DMS 273 (cell line): ENCODE results near the gene SEZ6L.

Source experiments
- DNase-seq: peaks from one replicate; lab custom pipeline; 2025; ENCODE audit not compliant: unreplicated experiment; lab: John Stamatoyannopoulos, UW

Gene SEZ6L

GRCh38 chr22:26292667-26292995 is 123.4 kb downstream of the SEZ6L start:
- DNase-seq, result no peak

- DNase-seq, result no peak
These were observed 126.4 kb downstream of the SEZ6L start for GRCh38 chr22:26295563-26296126.

- no peak for DNase-seq
These were observed 129.5 kb downstream of the SEZ6L start for GRCh38 chr22:26298605-26299310.

GRCh38 chr22:26302726-26303125 is 133.5 kb downstream of the SEZ6L start:
- DNase-seq, result peak; percentile 12

GRCh38 chr22:26303475-26303874 is 134.2 kb downstream of the SEZ6L start:
- no peak for DNase-seq

- DNase-seq, result no peak
These were observed 135.5 kb downstream of the SEZ6L start for GRCh38 chr22:26304730-26305129.

- DNase-seq, result no peak
These were observed 139.2 kb downstream of the SEZ6L start for GRCh38 chr22:26308467-26308866.

- no peak for DNase-seq
These were observed 141.4 kb downstream of the SEZ6L start for GRCh38 chr22:26310616-26311015.

- DNase-seq, result no peak
These were observed 144.0 kb downstream of the SEZ6L start for GRCh38 chr22:26313291-26313690.

GRCh38 chr22:26314171-26314570 is 144.9 kb downstream of the SEZ6L start:
- DNase-seq, result no peak

GRCh38 chr22:26314656-26315055 is 145.4 kb downstream of the SEZ6L start:
- no peak for DNase-seq

- DNase-seq, result no peak
These were observed 147.5 kb downstream of the SEZ6L start for GRCh38 chr22:26316732-26317285.

- DNase-seq, result no peak
These were observed 149.7 kb downstream of the SEZ6L start for GRCh38 chr22:26318975-26319374.

GRCh38 chr22:26320447-26320846 is 151.2 kb downstream of the SEZ6L start:
- DNase-seq, result no peak

- DNase-seq, result peak; percentile 27
These were observed 152.2 kb downstream of the SEZ6L start for GRCh38 chr22:26321469-26321913.

- DNase-seq, result peak; percentile 34
These were observed 153.1 kb downstream of the SEZ6L start for GRCh38 chr22:26322179-26322905.

- no peak for DNase-seq
These were observed 153.8 kb downstream of the SEZ6L start for GRCh38 chr22:26323013-26323412.

- no peak for DNase-seq
These were observed 154.9 kb downstream of the SEZ6L start for GRCh38 chr22:26324150-26324549.

GRCh38 chr22:26325641-26326040 is 156.4 kb downstream of the SEZ6L start:
- DNase-seq, result no peak

- DNase-seq, result no peak
These were observed 157.5 kb downstream of the SEZ6L start for GRCh38 chr22:26326803-26327202.

GRCh38 chr22:26327306-26327705 is 158.0 kb downstream of the SEZ6L start:
- no peak for DNase-seq

GRCh38 chr22:26328221-26328620 is 159.0 kb downstream of the SEZ6L start:
- no peak for DNase-seq
